ENCODE measurements around the gene PI4KB.

Gene PI4KB

DNA sequence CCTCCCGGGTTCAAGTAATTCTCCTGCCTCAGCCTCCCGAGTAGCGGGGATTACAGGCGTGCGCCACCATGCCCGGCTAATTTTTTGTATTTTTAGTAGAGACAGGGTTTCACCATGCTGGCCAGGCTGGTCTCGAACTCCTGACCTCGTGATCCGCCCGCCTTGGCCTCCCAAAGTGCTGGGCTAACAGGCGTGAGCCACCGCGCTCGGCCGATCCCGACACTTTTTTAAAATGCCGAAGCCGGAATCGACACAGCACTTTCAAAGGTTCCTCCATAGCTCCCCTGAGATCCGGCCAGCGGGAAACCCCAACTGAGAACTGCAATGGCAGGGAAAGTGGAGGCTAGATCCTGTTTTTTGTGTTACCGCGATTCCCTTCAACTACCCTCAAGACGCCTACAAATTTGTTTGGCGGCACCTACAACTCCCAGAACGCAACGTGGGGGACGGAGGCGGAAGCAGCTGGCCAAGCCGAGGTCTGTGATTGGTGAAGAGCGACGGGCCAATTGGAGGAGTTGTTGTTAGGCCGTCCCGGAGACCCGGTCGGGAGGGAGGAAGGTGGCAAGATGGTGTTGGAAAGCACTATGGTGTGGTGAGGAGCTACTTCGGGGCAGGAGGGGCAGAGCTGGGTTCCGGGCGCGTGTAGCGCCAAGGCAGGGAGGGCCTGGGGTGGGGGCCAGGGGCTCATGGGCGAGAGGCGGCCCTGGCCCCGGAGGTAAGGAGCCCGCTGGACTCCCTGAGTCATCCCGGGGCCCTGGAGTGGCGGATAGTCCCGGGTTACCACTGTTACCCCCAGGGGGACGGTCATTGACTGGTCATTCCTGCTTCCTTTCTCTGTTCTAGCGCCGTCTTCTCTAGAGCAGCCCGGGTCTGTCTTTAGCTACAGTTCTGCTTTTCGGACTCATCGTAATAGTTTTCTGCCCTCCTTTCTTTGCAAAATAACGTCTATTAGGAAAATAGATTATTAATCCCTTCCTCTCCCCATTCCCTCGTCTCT, 72.7 kb downstream of the PI4KB start, which contains the start of gene PSMD4:
PSMD4 (plus strand) TSS at position 518 of the 997 bp plus-strand sequence; CDS start at position 567, 49 bp downstream.
- peak; percentile 95 for ATAC-seq
- no peak for TF ChIP-seq ZNF70 (CRISPR knock-in tag; IDR thresholded peaks at IDR 0.05)
- no peak for TF ChIP-seq TCF4 (CRISPR knock-in tag; IDR thresholded peaks at IDR 0.05; ENCODE audit: borderline replicate concordance)
- TF ChIP-seq CSDC2 (CRISPR knock-in tag; IDR thresholded peaks at IDR 0.05), result no peak
- TF ChIP-seq ZFP30 (CRISPR knock-in tag; IDR thresholded peaks at IDR 0.05), result no peak
- TF ChIP-seq SNAI2 (CRISPR knock-in tag; IDR thresholded peaks at IDR 0.05), result no peak
- no peak for TF ChIP-seq PATZ1 (CRISPR knock-in tag; IDR thresholded peaks at IDR 0.05; ENCODE audit: borderline replicate concordance)
- TF ChIP-seq ZFP3 (CRISPR knock-in tag; IDR thresholded peaks at IDR 0.05), result no peak
- TF ChIP-seq ISL1 (CRISPR knock-in tag; IDR thresholded peaks at IDR 0.05), result no peak
- no peak for TF ChIP-seq POU6F1 (CRISPR knock-in tag; IDR thresholded peaks at IDR 0.05; ENCODE audit: borderline replicate concordance, low read depth)
- TF ChIP-seq OSR1 (CRISPR knock-in tag; IDR thresholded peaks at IDR 0.05), result no peak
- no peak for TF ChIP-seq ESRRG (CRISPR knock-in tag; IDR thresholded peaks at IDR 0.05)
- TF ChIP-seq ARNTL (CRISPR knock-in tag; IDR thresholded peaks at IDR 0.05; ENCODE audit: borderline replicate concordance, low read depth), result no peak
- TF ChIP-seq TOX (CRISPR knock-in tag; IDR thresholded peaks at IDR 0.05; ENCODE audit: borderline replicate concordance), result no peak
- no peak for TF ChIP-seq CSRNP3 (CRISPR knock-in tag; IDR thresholded peaks at IDR 0.05)
- TF ChIP-seq PPARA (CRISPR knock-in tag; IDR thresholded peaks at IDR 0.05; ENCODE audit: borderline replicate concordance), result no peak

DNA sequence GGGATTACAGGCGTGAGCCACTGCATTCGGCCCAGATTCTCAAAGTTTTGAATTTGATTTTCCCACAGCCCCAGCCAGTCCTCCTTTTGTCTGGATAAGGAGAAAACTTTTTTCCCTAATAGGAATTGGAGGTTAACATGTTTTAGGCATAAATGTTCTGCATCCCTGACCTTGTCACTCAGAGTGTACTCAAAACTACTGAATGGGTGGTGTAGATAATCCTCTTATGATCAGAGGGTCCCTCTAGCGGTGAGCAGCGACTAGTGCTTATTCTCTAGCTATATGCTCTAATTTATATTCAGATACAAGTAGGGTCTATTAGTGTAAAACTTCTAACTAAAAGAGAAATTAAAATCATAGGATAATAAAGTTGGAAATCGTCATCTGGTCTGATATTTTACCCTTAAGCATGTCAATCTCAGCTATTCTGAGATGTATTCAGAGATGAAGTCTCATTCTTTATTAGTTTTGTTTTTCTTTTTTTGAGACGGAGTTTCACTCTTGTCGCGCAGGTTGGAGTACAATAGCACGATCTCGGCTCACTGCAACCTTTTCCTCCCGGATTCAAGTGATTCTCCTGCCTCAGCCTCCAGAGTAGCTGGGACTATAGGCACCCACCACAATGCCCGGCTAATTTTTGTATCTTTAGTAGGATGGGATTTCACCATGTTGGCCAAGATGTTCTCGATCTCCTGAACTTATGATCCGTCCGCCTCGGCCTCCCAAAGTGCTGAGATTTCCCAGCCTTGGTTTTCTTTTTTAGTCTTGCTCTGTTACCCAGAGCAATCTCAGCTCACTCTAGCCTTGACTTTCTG, 75.4 kb downstream of the PI4KB start:
- no peak for TF ChIP-seq ZNF565 (CRISPR knock-in tag; conservative IDR thresholded peaks at IDR 0.05; ENCODE audit: low read depth)
- no peak for TF ChIP-seq BACH2 (CRISPR knock-in tag; IDR thresholded peaks at IDR 0.05; ENCODE audit: borderline replicate concordance)
- TF ChIP-seq ARNTL (CRISPR knock-in tag; IDR thresholded peaks at IDR 0.05; ENCODE audit: borderline replicate concordance, low read depth), result no peak
- no peak for TF ChIP-seq RARB (CRISPR knock-in tag; IDR thresholded peaks at IDR 0.05)
- TF ChIP-seq ZC3H10 (CRISPR knock-in tag; IDR thresholded peaks at IDR 0.05), result no peak
- no peak for TF ChIP-seq OSR1 (CRISPR knock-in tag; IDR thresholded peaks at IDR 0.05)
- TF ChIP-seq PPARA (CRISPR knock-in tag; IDR thresholded peaks at IDR 0.05; ENCODE audit: borderline replicate concordance), result no peak
- TF ChIP-seq ISL1 (CRISPR knock-in tag; IDR thresholded peaks at IDR 0.05), result no peak
- no peak for TF ChIP-seq TOX (CRISPR knock-in tag; IDR thresholded peaks at IDR 0.05; ENCODE audit: borderline replicate concordance)
- TF ChIP-seq ESRRG (CRISPR knock-in tag; IDR thresholded peaks at IDR 0.05), result no peak
- no peak for TF ChIP-seq PATZ1 (CRISPR knock-in tag; IDR thresholded peaks at IDR 0.05; ENCODE audit: borderline replicate concordance)
- TF ChIP-seq, protein P1, sequence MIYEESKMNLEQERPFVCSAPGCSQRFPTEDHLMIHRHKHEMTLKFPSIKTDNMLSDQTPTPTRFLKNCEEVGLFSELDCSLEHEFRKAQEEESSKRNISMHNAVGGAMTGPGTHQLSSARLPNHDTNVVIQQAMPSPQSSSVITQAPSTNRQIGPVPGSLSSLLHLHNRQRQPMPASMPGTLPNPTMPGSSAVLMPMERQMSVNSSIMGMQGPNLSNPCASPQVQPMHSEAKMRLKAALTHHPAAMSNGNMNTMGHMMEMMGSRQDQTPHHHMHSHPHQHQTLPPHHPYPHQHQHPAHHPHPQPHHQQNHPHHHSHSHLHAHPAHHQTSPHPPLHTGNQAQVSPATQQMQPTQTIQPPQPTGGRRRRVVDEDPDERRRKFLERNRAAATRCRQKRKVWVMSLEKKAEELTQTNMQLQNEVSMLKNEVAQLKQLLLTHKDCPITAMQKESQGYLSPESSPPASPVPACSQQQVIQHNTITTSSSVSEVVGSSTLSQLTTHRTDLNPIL (CRISPR knock-in tag; IDR thresholded peaks at IDR 0.05; ENCODE audit: low read depth), result no peak
- peak; percentile 70 for ATAC-seq
